Neural crest cell (in vitro differentiated cells): Measurements from ENCODE around the gene OCIAD1. TPM values are rescaled to one million over a fixed set of nuclear protein-coding genes. Genes with fewer than 3 reads are reported as not detected.

ENCODE experiments used
- DNase-seq: peaks from one replicate; pipeline ENCODE4 v3.0.0; 2021; ENCODE audit warnings: low read depth, mixed read lengths, low spot score
- H3K27ac Mint-ChIP-seq: one replicate; pipeline ENCODE4 v1.8.0; 2021; ENCODE audit warnings: mild to moderate bottlenecking, mixed read lengths; ENCODE audit not compliant: unreplicated experiment
- H3K27me3 Mint-ChIP-seq: 2 replicates; pipeline ENCODE4 v1.8.0; 2021; ENCODE audit warnings: low read depth, mild to moderate bottlenecking, mixed read lengths
- H3K36me3 Mint-ChIP-seq: 2 replicates; pipeline ENCODE4 v1.8.0; 2021; ENCODE audit warnings: low read depth, mild to moderate bottlenecking, mixed read lengths
- H3K4me1 Mint-ChIP-seq: 2 replicates; pipeline ENCODE4 v1.8.0; 2021; ENCODE audit warnings: mixed read lengths
- H3K4me3 Mint-ChIP-seq: one replicate; pipeline ENCODE4 v1.8.0; 2021; ENCODE audit warnings: mild to moderate bottlenecking, mixed read lengths
- H3K9me3 Mint-ChIP-seq: 2 replicates; pipeline ENCODE4 v1.8.0; 2021; ENCODE audit warnings: mixed read lengths
- CTCF ChIP-seq: fragments of 200-600 bp; sonication (generic); conservative IDR thresholded peaks from 2 replicates; pipeline ENCODE4 v1.5.0; 2021; ENCODE audit warnings: antibody characterized with exemption, mild to moderate bottlenecking
- total RNA-seq: library from RNA; stranded (reverse); gene quantifications from 2 replicates; pipeline ENCODE4 v1.2.1, GENCODE V29; 2021

OCIAD1 gene
- total RNA-seq, 1 donor from 2014 or later = 129 TPM

GRCh38 chr4:48905363-48906015 lies 74.6 kb downstream of the OCIAD1 start:
- TF ChIP-seq CTCF = peak; percentile 33
- DNase-seq = no peak
- Mint-ChIP-seq H3K4me3 (peak overlapping the region; percentile 63), H3K27me3 (no peaks in the 10 kb centered on the region), H3K27ac (no peak overlapping the region), H3K4me1 (peaks cover 23% of the 10 kb centered on the region), H3K36me3 (peaks cover 2% of the 10 kb centered on the region), H3K9me3 (no peaks in the 10 kb centered on the region)

- no peak for TF ChIP-seq CTCF
- H3K27ac Mint-ChIP-seq = peak within 1 kb of the TSS; percentile 78
- peaks cover 3% of the 10 kb centered on the region for H3K9me3 Mint-ChIP-seq
- peaks cover 23% of the 10 kb centered on the region for H3K4me1 Mint-ChIP-seq
- H3K36me3 Mint-ChIP-seq = peaks cover 2% of the 10 kb centered on the region
- H3K4me3 Mint-ChIP-seq = peak within 1 kb of the TSS; percentile 95
- DNase-seq = peak; percentile 32
- no peaks in the 10 kb centered on the region for H3K27me3 Mint-ChIP-seq
These were observed 75.6 kb downstream of the OCIAD1 start, which contains the start of gene OCIAD2 for GRCh38 chr4:48906206-48907173. Gene OCIAD2 (minus strand): TSS chr4:48906774. CDS start chr4:48904549, 2,225 bp downstream.

GRCh38 chr4:48907706-48908477 lies 77.0 kb downstream of the OCIAD1 start:
- Mint-ChIP-seq H3K9me3 (peaks cover 3% of the 10 kb centered on the region), H3K4me3 (peak overlapping the region; percentile 95), H3K4me1 (peaks cover 23% of the 10 kb centered on the region), H3K36me3 (peaks cover 2% of the 10 kb centered on the region), H3K27ac (no peak overlapping the region), H3K27me3 (no peaks in the 10 kb centered on the region)
- no peak for TF ChIP-seq CTCF
- no peak for DNase-seq

- peaks cover 2% of the 10 kb centered on the region for H3K36me3 Mint-ChIP-seq
- no peak for DNase-seq
- H3K4me3 Mint-ChIP-seq = peak overlapping the region; percentile 69
- no peaks in the 10 kb centered on the region for H3K27me3 Mint-ChIP-seq
- H3K27ac Mint-ChIP-seq = no peak overlapping the region
- no peak for TF ChIP-seq CTCF
- H3K4me1 Mint-ChIP-seq = peaks cover 23% of the 10 kb centered on the region
- peaks cover 3% of the 10 kb centered on the region for H3K9me3 Mint-ChIP-seq
These were observed 77.8 kb downstream of the OCIAD1 start for GRCh38 chr4:48908687-48909086.

- DNase-seq = no peak
- TF ChIP-seq CTCF = no peak
- no peaks in the 10 kb centered on the region for H3K27me3 Mint-ChIP-seq
These were observed 78.8 kb downstream of the OCIAD1 start for GRCh38 chr4:48909697-48910096.

More at GRCh38 chr4:48909697-48910096, 78.8 kb downstream of the OCIAD1 start:
- peaks cover 3% of the 10 kb centered on the region for H3K9me3 Mint-ChIP-seq
- H3K4me1 Mint-ChIP-seq = peaks cover 23% of the 10 kb centered on the region
- H3K4me3 Mint-ChIP-seq = no peak overlapping the region
- no peak overlapping the region for H3K27ac Mint-ChIP-seq
- peaks cover 2% of the 10 kb centered on the region for H3K36me3 Mint-ChIP-seq
